Parathyroid adenoma (tissue), 2 donors: ENCODE data around the gene PIK3R3.

Source experiments
- H2AFZ ChIP-seq: fragments of 300-600 bp; sonication (generic); one replicate; pipeline ENCODE4 v1.7.0; 2017; ENCODE audit warnings: antibody characterized with exemption, mild to moderate bottlenecking
- H3K27ac ChIP-seq: fragments of 300-600 bp; sonication (generic); one replicate; pipeline ENCODE4 v1.7.0; 2017
- H3K27me3 ChIP-seq: fragments of 300-600 bp; sonication (generic); one replicate; pipeline ENCODE4 v1.7.0; 2017; ENCODE audit warnings: low read length; ENCODE audit not compliant: control insufficient read depth, insufficient read depth
- H3K36me3 ChIP-seq: fragments of 300-600 bp; sonication (generic); one replicate; pipeline ENCODE4 v1.7.0; 2017; ENCODE audit warnings: low read length; ENCODE audit not compliant: control insufficient read depth, insufficient read depth
- H3K4me1 ChIP-seq: fragments of 300-600 bp; sonication (generic); one replicate; pipeline ENCODE4 v1.7.0; 2017; ENCODE audit warnings: control low read depth
- H3K4me2 ChIP-seq: fragments of 300-600 bp; sonication (generic); one replicate; pipeline ENCODE4 v1.7.0; 2017; ENCODE audit warnings: low read length
- H3K4me3 ChIP-seq: fragments of 300-600 bp; sonication (generic); one replicate; pipeline ENCODE4 v1.7.0; 2017; ENCODE audit warnings: low read depth, low read length
- H3K79me2 ChIP-seq: fragments of 300-600 bp; sonication (generic); one replicate; pipeline ENCODE4 v1.7.0; 2017; ENCODE audit warnings: control low read depth
- H3K9ac ChIP-seq: fragments of 300-600 bp; sonication (generic); one replicate; pipeline ENCODE4 v1.7.0; 2017; ENCODE audit warnings: mild to moderate bottlenecking
- H3K9me3 ChIP-seq: fragments of 300-600 bp; sonication (generic); one replicate; pipeline ENCODE4 v1.7.0; 2017; ENCODE audit warnings: low read length; ENCODE audit not compliant: control insufficient read depth
- TF ChIP-seq, protein P1 (sequence below): fragments of 300-600 bp; sonication (generic); IDR thresholded peaks from one replicate; pipeline ENCODE4 v1.7.0; 2017; ENCODE audit warnings: antibody characterized with exemption, mild to moderate bottlenecking
- donor health status: primary hyperparathyroidism.

The PIK3R3 gene

DNA sequence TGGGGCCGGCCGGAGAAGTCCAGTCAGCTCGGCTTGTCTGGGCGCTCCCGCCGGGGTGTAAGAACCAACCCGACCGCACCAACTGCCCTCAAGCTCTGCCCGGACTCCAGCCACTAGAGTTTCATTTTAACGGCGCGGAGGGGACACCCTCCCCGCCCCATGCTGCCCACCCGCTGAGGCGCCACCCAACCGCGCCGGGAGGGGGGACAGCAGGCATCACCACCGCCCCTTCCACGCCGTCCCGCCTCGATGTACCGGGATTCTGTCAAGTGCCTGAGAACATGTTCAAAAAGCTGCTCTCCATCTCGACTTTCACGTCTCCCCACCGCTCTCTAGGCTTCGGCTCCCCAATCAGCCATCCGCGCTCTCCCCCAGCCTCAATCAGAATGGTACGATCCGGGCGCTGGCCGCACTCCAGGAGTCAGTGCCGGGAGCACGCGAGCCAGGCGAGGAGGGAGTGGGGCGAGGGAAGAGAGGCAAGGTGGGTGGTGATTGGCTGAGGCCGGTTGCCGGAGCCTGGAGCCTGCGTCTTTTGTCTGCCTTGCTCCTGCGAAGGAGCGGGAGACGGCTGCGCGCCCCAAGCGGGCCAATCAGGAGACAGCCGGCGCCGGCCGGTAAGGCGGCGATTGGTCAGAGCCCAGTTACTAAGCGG, at the start of gene PIK3R3:
Gene PIK3R3 (minus strand): TSS at position 101 of the 652 bp plus-strand sequence. CDS start 677 bp downstream, outside the sequence.
- Histone ChIP-seq H3K9ac (peak within 1 kb of the TSS; percentile 46), H3K4me3 (peak within 1 kb of the TSS; percentile 80), H3K27me3 (no peaks in the 10 kb centered on the region), H2AFZ (peak within 1 kb of the TSS; percentile 95), H3K79me2 (no peaks in the 10 kb centered on the region), H3K36me3 (no peaks in the 10 kb centered on the region), H3K4me2 (peak within 1 kb of the TSS; percentile 98), H3K27ac (peak within 1 kb of the TSS; percentile 99), H3K4me1 (no peaks in the 10 kb centered on the region), H3K9me3 (no peaks in the 10 kb centered on the region)
- TF ChIP-seq, protein P1, sequence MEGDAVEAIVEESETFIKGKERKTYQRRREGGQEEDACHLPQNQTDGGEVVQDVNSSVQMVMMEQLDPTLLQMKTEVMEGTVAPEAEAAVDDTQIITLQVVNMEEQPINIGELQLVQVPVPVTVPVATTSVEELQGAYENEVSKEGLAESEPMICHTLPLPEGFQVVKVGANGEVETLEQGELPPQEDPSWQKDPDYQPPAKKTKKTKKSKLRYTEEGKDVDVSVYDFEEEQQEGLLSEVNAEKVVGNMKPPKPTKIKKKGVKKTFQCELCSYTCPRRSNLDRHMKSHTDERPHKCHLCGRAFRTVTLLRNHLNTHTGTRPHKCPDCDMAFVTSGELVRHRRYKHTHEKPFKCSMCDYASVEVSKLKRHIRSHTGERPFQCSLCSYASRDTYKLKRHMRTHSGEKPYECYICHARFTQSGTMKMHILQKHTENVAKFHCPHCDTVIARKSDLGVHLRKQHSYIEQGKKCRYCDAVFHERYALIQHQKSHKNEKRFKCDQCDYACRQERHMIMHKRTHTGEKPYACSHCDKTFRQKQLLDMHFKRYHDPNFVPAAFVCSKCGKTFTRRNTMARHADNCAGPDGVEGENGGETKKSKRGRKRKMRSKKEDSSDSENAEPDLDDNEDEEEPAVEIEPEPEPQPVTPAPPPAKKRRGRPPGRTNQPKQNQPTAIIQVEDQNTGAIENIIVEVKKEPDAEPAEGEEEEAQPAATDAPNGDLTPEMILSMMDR: no peak

GRCh38 chr1:46181343-46182260, 49.2 kb upstream of the PIK3R3 start:
- peaks cover 43% of the 10 kb centered on the region for H3K4me1 ChIP-seq
- no peak overlapping the region for H3K9ac ChIP-seq
- H3K27me3 ChIP-seq: no peaks in the 10 kb centered on the region
- no peaks in the 10 kb centered on the region for H3K9me3 ChIP-seq
- TF ChIP-seq, protein P1: no peak
- H3K79me2 ChIP-seq: peaks cover 3% of the 10 kb centered on the region
- H3K36me3 ChIP-seq: no peaks in the 10 kb centered on the region
- peak overlapping the region; percentile 25 for H2AFZ ChIP-seq
- no peak overlapping the region for H3K4me3 ChIP-seq
- H3K27ac ChIP-seq: peak overlapping the region; percentile 92
- peak overlapping the region; percentile 47 for H3K4me2 ChIP-seq

DNA sequence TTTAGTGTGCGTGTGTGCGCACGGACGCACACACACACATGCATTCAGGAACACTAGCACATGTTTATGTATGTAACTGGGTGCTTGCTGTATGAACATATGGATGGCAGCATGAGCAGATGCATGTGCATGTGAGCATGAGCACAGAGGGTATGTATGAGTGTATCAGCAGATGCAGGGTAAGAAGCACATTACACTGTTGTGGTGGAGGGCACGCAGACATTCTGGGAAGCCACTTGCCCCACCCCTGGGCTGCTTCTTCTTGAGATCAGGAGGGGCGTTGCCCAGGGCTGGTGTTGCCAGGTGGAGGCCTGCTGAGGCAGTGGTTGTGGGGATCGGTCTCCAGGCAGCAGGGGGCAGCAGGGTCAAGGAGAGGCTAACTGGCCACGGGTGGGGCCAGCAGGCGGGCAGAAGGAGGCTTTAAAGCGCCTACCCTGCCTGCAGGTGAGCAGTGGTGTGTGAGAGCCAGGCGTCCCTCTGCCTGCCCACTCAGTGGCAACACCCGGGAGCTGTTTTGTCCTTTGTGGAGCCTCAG, 47.7 kb upstream of the PIK3R3 start:
- H3K9ac ChIP-seq: no peak overlapping the region
- H3K79me2 ChIP-seq: no peaks in the 10 kb centered on the region
- H3K4me1 ChIP-seq: peaks cover 40% of the 10 kb centered on the region

GRCh38 chr1:46179138-46180081, 47.0 kb upstream of the PIK3R3 start:
- Histone ChIP-seq H3K27me3 (no peaks in the 10 kb centered on the region), H3K79me2 (no peaks in the 10 kb centered on the region), H3K9me3 (no peaks in the 10 kb centered on the region), H3K36me3 (no peaks in the 10 kb centered on the region), H2AFZ (peak overlapping the region; percentile 68), H3K27ac (peak overlapping the region; percentile 92), H3K4me1 (peaks cover 40% of the 10 kb centered on the region), H3K9ac (no peak overlapping the region), H3K4me3 (no peak overlapping the region), H3K4me2 (no peak overlapping the region)
- TF ChIP-seq, protein P1: peak; percentile 87

More for the DNA sequence above, 47.7 kb upstream of the PIK3R3 start:
- Histone ChIP-seq H3K27me3 (no peaks in the 10 kb centered on the region), H3K36me3 (no peaks in the 10 kb centered on the region), H3K27ac (peak overlapping the region; percentile 92), H3K4me2 (no peak overlapping the region), H3K4me3 (no peak overlapping the region), H2AFZ (peak overlapping the region; percentile 46), H3K9me3 (no peaks in the 10 kb centered on the region)
- TF ChIP-seq, protein P1: peak; percentile 49
